ENCODE results near the gene GPR152. TPM values are rescaled to one million over a fixed set of nuclear protein-coding genes. Genes with fewer than 3 reads are reported as not detected.
A peak's percentile ranks its signal among the peaks of the same experiment; 100 is the strongest.
"Not testable (repeated sequence)": the region's sequence is repeated elsewhere in the genome, so short reads cannot be mapped to it uniquely, and the experiment has no call there.

GPR152 gene
- total RNA-seq, 1 donor from 2014 or later, result not detected

DNA sequence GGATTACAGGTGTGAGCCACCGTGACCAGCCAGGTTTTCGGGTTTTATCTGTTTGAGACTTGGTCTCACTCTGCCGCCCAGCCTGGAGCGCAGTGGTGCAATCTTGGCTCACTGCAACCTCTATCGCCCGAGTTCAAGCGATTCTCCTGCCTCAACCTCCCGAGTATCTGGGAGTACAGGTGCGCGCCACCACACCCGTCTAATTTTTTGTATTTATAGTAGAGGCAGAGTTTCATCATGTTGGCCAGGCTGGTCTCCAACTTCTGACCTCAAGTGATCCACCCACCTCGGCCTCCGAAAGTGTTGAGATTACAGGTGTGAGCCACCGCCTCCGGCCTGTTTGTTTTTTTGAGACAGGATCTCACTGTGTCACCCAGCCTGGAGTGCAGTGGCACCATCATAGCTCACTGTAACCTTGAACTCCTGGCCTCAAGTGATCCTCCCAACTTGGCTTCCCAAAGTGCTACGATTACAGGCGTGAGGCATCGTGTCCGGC is 25.1 kb downstream of the GPR152 start:
- DNase-seq, result not testable (repeated sequence)

- DNase-seq, result no peak
Observed at GRCh38 chr11:67423891-67424613, 28.5 kb downstream of the GPR152 start.

- no peak for DNase-seq
Observed at GRCh38 chr11:67423466-67423865, 29.1 kb downstream of the GPR152 start.

- no peak for DNase-seq
Observed at GRCh38 chr11:67422891-67423290, 29.6 kb downstream of the GPR152 start.

- no peak for DNase-seq
Observed at GRCh38 chr11:67421430-67422031, 31.0 kb downstream of the GPR152 start.

- peak; percentile 97 for DNase-seq
Observed at GRCh38 chr11:67420646-67421429, 31.7 kb downstream of the GPR152 start.

DNA sequence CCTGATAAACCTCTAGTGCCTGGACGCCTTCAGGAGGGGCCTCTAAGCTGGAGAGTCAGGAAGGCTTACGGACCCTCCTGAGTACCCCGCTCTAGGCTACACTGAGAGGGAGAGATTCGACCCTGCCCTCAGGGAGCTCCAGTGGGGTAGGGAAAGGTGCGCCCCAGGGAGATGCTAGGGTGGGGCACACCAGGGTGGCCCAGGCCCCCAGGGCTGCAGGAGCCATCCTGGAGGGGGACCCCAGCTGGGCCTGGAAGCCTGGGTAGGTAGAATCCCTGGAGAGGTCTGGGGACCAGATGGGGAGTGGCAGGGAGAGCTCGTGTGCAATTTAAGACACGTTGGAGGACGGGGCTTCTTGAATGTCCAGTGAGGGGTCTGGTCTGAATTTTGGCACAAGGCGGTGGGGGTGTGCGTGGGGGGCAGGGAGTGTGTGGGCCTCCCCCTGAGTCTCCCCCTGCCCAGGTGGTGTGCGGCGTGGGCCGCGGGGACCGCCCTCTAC is 32.3 kb downstream of the GPR152 start:
- DNase-seq, result no peak

DNA sequence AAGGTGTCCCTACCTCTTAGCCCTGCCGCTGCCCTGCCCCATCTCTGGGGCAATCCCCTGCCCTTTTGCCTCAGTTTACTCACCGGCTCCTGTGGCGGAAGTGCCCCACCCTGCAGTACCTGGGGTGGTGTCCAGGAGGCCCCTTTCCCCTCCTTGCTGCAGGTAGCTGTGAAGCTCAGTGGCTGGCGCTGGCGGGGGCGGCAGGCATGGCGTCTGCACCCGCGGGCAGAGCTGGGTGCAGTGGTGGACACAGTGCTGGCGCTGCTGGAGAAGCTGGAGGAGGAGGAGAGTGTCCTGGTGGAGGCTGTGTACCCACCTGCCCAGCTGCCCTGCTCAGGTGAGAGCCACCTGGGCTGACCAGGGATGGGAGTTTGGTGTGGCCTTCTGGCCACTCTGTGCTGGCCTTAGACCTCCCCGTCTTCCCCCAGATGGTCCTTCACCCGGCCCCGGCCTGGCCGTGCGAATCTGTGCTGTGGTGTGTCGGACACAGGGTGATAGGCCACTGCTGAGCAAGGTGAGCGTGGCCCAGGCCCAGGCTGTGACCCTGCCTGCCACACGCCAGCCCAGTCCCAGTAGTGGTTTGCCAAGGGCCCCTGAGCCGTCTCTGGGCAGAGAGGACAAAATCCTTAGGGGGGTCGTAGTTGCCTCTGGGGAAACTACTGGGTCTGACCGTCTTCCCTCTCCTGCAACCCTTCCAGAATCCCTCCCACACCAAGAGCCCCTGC is 33.0 kb downstream of the GPR152 start:
- no peak for DNase-seq

DNA sequence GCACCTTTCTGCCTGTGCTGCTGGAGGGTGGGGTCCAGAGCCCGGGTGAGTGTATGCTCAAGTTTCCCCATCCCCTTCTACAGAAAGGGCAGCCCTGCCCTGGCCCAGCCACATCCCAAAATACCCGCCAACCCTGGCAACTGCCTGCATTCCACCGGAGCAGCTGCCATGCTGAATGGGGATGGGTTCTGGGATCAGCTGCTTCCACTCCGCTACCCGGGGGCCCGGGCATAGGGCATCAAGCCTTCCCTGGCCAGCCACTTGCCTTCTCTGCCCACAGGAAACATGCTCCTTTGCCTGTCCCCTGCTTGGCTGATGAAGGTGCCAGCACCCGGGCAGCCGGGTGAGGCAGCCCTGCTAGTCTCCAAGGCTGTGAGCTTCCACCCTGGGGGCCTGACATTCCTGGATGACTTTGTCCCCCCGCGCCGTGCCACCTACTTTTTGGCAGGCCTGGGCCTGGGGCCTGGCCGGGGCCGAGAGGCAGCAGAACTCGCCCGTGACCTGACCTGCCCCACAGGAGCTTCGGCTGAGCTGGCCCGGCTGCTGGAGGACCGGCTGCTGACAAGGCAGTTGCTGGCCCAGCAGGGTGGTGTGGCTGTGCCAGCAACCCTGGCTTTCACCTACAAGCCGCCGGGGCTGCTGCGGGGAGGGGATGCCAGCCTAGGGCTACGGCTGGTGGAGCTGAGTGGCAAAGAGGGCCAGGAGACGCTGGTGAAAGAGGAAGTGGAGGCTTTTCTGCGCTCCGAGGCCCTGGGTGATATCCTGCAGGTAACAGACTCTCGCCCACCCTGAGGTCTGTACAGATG is 33.9 kb downstream of the GPR152 start:
- DNase-seq, result peak; percentile 93

GRCh38 chr11:67417425-67417824 is 35.1 kb downstream of the GPR152 start:
- no peak for DNase-seq

- peak; percentile 80 for DNase-seq
Observed at GRCh38 chr11:67416416-67417335, 35.9 kb downstream of the GPR152 start.

- DNase-seq, result no peak
Observed at GRCh38 chr11:67415501-67416304, 36.8 kb downstream of the GPR152 start, which contains the start of gene CARNS1. CARNS1 (plus strand) TSS chr11:67415678; CDS start chr11:67416200, 522 bp downstream.

DNA sequence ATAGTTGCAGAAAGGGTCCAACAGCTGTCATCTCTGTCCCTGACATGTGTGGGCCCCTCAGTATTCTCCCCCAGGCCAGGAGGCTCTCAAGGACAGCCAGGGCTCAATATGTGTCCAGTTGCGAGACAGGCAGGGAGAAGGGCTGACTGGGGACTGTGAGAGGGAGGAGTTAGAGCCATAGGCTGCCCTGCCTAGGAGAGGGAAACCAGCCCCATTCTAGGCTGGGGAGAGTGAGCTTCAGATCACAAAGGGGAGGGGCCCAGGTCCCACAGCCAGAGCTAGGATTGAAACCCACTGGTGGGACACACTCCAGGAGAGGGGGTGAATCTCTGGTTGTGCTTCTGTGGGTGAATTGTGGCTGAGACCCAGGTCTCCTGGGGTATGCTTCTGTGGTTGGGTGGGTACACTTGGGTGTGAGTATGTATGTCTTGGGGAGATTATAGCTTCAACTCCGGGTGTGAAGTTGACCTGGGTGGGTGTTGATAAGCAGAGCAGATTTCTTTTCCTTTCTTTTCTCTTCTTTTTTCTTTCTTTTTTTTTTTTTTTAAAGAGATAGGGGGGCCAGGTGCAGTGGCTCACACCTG is 39.2 kb downstream of the GPR152 start:
- no peak for DNase-seq

GRCh38 chr11:67412495-67413179 is 39.9 kb downstream of the GPR152 start:
- DNase-seq, result no peak

GRCh38 chr11:67411785-67412152 is 40.8 kb downstream of the GPR152 start:
- no peak for DNase-seq

- no peak for DNase-seq
Observed at GRCh38 chr11:67410984-67411784, 41.3 kb downstream of the GPR152 start.

- DNase-seq, result no peak
Observed at GRCh38 chr11:67410369-67410831, 42.1 kb downstream of the GPR152 start.
